GM23248 (cell line): ENCODE measurements around the gene EARS2.

Source experiments
- EZH2 ChIP-seq: fragments of 200-600 bp; sonication (generic); IDR thresholded peaks from 2 replicates; pipeline ENCODE4 v1.6.1; 2018; ENCODE audit warnings: antibody characterized with exemption, mild to moderate bottlenecking; ENCODE audit not compliant: insufficient read depth, poor library complexity, severe bottlenecking
- EZH2phosphoT487 ChIP-seq: fragments of 200-600 bp; sonication (generic); IDR thresholded peaks from 2 replicates; pipeline ENCODE4 v1.6.1; 2018; ENCODE audit warnings: antibody characterized with exemption, moderate library complexity, mild to moderate bottlenecking, low read depth; ENCODE audit not compliant: insufficient read depth

GRCh38 chr16:23508589-23509440 lies 48.3 kb downstream of the EARS2 start:
- TF ChIP-seq EZH2 (no peak), EZH2phosphoT487 (no peak)
